Inflammatory macrophage (primary cell): ENCODE measurements around the gene GCSAM.

Experiments used
- DNase-seq, 2 donors: peaks; one replicate each; pipeline ENCODE4 v3.0.0-alpha.2; 2020 to 2022
- total RNA-seq, 18 experiments: gene quantifications; one replicate each; lab custom pipeline; 2026; ENCODE audit warnings: mixed read lengths in 6 of 18, inconsistent platforms in 2 of 18; lab: John Stamatoyannopoulos, UW

The GCSAM gene, protein sequence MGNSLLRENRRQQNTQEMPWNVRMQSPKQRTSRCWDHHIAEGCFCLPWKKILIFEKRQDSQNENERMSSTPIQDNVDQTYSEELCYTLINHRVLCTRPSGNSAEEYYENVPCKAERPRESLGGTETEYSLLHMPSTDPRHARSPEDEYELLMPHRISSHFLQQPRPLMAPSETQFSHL
- 0 to 0.43 (median 0.13) reads per million in 18 experiments for total RNA-seq

DNA sequence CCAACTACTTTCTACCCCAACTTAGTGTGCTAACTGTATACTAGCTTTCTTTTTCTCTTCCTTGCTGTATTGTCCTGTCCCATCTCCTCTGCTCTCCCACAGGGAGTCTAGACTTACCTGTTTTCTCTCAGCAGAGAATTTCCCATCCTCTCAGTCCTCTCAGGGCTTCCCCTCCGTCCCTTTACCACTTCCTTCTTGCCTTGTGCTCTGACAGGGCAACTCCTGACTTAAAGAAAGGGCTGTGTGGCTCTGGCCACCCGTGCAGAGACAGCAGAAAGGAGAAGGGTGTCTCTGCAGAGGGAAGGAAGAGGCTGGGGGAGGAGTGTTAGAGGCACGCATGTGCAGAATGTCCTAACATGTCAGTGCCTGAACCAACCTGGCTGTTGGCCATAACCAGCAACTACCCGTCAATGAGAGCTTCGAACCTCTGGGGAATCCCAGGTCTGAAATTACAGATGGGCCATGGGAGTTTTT lies at the start of gene GCSAM:
Gene GCSAM (minus strand): TSS at position 274 of the 474 bp plus-strand sequence. CDS start 128 bp downstream, at position 146.
- peak; percentile 76 to 83 for DNase-seq

DNA sequence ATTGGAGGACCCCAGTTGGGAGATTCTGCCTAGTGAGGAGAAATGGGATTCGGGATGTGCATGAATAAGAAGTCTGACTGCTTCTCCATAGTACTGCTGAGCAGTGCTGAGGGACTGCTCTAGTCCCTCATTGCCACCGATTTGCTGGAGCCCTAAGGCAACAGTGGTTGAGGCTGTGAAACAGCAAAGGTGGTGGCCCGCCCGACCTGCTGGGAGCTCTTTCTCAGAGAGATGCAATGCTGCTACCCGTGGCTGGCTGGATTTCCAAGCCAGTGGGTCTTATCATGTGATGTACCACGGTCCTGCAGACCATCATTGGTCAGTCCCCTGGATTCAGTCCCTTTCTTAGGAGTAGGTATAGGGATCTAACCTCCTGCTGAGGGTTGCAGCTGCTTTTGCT lies 42.6 kb upstream of the GCSAM start:
- DNase-seq: no peak

DNA sequence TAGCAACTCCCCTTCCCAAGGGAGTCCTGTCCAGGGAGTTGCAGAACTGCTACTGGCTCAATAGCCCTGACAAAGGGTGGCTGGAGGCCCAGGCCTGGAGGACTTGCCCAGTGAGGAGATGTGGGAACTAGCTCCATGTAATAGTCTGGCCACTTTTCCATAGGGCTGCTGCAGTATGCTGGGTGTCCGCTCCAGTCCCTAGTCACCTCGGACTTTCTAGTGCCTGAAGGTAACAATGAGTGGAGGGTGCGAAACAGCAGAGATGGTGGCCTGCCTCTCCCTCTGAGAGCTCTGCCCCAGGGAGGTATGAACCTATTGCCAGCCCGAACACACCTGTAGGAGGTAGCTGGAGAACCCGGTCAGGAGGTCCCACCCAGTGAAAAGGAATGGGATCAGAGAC lies 42.0 kb upstream of the GCSAM start:
- DNase-seq: no peak

DNA sequence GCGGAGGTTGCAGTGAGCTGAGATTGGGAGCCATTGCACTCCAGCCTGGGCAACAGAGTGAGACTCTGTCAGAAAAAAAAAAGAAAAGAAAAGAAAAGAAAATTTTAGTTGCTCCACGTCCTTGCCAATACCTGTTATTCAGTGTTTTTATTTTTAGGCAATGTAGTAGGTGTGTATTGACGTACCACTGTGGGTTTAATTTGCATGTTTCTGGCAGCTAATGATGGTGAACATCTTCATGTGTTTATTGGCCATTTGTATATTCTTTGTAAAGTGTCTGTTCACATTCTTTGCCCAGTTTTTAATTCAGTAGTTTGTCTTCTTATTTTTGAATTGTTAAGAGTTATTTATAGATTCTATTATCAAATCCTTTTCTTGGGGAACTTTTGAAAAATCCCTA lies 38.1 kb upstream of the GCSAM start:
- no peak for DNase-seq

DNA sequence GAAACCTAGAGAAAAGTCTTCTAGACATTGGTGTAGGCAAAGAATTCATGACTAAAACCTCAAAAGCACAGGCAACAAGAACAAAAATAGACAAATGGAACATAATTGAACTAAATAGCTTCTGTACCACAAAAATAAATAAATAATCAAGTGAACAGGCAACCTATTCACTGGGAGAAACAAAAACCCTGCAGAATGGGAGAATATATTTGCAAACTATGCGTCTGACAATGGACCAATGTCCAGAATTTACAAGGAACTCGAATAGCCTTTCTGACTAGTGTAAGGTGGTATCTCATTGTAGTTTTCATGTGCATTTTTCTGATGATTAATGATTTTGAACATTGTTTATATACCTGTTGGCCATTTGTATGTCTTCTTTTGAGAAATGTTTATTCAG lies 37.0 kb upstream of the GCSAM start:
- no peak for DNase-seq

DNA sequence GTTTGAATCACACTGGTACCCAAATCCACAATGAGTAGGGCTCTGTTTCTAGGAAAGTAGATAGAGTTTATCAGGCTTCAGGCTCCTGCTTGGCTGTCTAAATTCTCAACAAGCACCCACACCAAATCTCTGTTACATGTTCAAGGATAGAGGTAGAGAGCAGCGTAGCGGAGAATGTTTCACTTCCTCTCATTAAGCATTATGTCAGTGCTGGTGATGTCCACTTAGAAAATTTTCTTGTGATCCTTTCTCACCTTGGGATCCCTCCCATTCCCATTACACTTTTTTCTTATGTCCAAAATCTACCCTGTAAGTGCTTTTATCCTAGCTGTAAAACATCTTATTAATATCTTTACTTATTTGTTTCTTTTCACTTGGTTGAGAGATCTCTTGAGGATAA lies 34.7 kb upstream of the GCSAM start:
- no peak for DNase-seq

DNA sequence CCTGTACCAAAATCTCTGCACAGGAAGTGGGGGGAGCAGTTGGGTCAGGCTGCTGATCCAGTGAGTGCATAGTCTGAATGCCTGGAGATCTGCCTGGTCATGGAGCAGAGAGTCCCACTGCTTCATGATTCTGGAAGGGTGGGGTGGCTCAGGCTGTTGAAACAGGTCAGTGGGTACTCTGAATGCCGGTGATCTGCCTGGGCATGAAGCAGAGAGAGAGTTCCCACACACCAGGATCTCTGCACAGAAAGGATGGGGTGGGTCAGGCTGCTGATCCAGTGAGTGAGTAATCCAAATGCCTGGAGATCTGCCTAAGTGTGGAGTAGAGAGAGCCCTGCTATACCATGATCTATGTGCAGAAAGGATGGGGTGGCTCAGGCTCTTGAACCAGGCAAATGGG lies 16.1 kb upstream of the GCSAM start:
- DNase-seq: no peak

DNA sequence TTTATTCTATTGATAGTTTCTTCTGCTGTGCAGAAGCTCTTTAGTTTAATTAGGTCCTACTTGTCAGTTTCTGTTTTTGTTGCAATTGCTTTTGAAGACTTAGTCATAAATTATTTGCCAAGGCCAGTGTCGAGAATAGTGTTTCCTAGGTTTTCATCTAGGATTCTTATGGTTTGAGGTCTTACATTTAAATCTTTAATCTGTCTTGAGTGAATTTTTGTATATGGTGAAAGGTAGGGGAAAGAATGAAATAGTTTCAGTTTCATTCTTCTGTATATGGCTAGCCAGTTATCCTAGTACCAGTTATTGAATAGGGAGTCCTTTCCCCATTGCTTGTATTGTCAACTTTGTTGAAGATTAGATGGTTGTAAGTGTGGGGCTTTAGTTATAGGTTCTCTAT lies 10.6 kb upstream of the GCSAM start:
- DNase-seq: no peak

DNA sequence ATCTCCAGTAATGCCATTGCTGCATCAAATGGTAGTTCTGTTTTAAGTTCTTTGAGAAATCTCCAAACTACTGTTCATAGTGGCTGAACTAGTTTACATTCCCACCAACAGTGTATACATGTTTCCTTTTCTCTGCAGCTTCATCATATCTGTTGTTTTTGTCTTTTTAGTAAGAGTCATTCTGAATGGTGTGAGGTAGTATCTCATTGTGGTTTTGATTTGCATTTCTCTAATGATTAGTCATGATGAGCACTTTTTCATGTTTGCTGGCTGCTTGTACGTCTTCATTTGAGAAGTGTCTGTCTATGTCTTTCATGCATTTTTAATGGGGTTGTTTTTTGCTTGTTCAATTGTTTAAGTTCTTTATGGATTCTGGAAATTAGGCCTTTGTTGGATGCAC lies 10.2 kb upstream of the GCSAM start:
- DNase-seq: no peak

DNA sequence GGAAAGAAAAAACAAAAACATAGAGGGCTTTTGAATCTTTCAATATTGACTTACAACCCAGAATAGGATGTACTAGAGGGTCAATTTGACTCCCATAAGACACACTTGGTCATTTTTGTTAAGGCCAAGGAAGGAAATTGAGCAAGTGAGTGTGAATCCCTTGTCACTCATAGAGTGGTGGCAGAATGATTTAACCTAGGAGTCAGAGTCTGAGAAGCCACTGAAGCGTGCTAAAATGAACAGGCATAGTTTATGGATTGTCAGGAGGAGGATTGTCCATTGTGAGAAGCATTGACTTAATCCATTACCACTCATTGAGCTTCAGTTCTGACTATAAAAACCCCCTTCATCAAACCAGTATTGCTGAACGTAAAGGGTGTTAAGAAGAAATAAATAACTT lies 8.2 kb upstream of the GCSAM start:
- no peak for DNase-seq

DNA sequence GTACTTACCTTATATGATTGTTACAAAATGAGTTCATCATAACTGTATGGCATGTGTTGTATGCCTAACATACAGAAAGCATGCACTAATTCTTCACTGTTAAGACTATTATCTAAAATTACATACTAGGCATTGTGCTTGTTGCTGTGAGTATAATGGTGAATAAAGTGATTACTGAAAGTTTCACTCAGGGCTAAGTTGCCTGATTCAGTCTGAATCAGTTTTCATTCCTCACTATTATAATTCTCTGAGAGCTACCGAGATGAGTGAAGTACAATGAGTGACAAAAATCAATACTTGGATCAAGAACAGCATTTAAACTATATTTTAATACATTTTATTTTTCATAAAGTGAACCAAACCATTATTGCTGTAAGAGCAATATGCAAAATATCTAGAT lies 7.5 kb upstream of the GCSAM start:
- no peak for DNase-seq

DNA sequence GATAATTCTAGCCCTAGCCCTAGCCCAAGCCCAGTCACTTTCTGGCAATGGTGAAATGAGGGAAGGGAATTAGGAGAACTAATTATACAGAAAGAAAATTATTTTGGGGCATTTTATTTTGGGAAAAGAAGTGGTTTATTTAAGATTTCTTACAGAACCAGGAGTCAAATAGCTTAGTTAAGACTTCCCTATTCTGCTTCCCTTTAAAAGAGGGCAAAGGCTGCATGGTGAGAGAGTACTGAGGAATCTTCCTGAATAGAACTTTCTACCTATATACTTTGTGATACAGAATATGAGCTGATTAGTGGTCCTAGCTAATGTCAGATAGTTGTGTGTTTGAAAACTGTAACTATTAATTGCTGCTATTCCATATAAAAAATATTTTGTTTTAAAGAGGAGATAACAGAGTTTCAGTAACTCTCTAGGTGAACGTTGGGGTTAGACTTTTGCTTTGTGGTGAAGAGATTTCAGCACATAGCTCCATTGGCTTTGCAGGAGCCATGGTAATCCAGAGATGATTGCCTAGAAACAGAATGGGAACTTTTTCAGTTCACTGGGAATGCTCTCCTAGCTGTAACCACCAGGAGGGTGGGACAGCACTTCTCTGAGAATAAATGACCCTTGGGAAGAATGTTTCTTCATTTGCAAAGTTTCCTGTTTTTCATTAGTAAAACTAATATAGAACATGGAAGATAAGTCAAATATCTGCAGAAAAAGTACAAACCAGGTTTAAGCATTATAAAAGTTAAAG lies 5.3 kb upstream of the GCSAM start:
- DNase-seq: peak; percentile 13 to 26

DNA sequence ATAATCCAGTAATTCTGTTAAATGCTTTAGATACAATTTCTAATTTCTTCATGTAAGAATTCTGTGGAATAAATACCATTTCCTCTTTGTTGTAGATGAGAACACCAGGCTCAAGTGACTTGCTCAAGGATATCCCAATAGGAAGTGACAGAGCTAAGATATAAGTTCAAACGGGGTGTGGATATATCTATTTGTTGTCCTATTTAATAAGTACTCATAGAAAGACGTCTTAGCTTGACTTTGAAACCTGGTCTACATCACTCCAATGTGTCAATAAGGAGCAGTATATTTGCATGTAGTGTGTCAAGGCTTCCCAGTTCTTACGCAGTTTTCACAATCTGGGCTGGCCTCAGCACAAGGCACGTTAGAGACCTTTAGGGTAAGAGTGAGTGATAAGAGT lies 4.7 kb upstream of the GCSAM start:
- peak; percentile 27 to 49 for DNase-seq

DNA sequence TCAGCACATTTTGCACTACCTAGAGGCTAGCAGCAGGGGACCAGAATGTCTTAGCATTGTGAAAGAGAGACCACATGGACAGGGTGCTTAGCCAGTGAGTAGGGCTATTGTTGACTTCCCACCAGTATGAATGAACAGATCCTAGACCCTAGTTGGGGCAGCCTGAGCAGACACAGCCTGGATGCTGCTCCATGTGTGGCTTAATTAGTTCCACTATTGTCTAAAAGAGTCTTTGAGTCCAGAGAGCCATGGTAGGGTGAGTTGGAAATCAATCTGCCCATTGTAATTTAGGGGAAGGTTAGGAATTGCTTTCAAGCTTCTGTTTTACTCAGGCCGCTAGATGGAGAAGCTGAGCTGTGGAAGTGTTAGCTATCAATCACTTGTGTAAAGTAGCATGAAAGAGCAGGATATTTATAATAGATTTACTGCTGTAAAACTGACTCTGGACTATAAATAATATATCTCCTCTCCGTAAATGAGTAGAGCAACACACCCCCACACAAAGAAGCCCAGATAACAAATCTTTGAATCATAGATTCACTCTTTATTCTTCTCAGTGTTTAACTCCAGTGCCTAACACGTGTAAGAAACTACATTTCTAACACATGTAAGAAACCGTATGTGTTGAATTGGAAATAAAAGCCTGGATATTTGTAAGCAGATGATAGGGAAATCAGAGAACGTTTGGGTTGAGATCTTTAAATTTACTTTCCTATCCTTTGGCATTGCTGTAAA lies 4.1 kb upstream of the GCSAM start:
- peak; percentile 62 to 69 for DNase-seq

DNA sequence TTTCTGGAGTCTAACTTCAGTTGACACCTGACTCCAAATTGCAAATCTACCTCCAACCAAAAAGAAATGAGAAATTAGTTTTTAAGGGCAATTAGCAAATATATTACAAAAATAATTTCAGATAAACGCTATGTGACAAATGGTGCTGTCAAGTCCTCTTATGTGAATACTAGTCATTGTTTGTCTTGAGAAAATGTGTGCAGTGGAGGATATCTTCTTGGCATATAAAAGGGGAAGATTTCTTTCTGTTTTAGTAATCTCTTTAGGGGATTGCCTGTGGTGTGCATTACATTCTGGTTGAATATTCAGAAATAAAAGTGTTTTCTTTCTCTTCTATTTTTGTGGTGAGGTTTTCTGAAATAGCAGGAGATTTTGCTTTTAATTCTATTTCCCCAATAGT lies 3.0 kb upstream of the GCSAM start:
- no peak for DNase-seq

DNA sequence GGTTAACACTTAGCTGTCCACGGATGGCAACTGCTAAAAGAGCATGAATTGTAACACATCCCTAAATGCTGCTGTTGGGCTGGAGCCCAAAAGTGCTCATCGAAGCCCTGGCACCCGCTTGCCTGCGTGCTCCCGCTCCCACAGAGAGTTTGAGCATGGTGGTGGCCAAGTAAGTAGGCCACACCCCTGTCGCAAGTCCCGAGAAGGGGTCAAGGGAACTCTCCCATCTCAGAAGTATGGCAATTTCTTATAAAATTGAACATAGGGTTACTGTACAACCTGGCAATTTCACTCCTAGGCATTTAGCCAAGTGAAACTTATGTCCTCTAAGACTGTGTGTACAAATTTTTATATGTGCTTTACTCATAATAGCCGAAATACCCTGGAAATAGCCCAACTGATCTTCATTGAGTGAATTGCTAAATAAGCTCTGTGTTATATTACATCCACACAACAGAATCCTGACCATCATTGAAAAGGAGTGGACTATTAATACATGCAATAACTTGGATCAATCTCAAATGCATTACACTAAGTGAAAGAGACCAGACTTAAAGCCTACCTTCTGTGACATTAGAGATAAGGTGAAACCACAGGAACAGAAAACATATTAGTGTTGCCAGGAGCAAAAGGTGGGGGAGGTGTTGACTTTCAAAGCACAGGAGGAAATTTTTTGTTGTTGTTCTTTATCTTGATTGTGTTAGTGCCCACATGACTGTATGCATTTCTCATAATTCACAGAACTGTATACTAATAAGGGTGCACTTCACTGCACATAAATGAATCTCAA lies 1.5 kb upstream of the GCSAM start:
- DNase-seq: no peak

DNA sequence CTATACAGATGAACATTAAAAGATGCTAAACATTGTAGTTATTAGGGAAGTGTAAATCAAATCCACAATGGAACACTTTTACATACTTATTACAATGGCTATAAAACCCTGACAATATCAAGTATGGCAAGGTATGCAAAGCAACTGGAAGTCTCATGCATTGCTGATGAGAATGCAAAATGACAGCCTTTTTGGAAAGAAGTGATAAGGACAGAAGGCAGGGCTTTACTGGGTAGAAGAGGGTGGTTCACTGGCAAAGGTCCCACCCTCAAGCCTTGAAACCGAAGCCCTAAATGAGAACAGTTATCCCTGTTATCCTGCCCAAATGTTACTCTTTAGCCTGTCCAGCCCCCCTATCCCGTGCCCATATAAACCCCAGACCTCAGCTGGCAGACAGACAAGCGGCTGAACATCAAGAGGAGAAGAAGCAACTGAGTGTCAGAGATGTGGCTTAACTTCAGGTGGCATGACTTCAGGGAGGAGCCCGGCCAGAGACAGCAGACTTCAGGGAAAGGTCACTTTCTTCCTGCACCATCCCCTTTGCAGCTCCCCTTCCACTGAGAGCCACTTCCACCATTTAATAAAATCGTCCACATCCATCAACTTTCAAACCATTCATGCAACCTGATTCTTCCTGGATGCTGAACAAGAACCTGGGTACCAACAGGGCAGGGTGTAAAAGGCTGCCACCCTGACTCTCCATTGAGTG lies 732 bp upstream of the GCSAM start:
- no peak for DNase-seq

DNA sequence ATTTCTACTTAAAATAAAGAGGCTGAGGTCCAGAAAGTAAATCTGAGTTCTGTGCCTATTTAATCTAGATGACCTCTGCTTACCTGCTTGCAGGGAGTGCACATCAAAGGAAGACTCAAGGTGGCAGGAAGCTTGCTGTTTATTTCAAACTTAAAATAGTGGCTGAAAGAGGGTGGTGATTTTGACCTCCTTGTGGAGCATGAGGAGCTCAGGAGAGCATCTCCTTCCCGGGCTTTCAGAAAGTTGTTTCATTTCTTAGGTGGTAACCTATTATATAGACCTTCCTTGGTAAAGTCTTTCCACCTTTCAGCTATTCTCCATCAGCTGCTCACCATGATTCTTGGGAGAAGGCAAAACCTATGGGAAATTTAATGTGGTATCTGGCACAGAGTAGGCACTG lies 494 bp downstream of the GCSAM start:
- no peak for DNase-seq

DNA sequence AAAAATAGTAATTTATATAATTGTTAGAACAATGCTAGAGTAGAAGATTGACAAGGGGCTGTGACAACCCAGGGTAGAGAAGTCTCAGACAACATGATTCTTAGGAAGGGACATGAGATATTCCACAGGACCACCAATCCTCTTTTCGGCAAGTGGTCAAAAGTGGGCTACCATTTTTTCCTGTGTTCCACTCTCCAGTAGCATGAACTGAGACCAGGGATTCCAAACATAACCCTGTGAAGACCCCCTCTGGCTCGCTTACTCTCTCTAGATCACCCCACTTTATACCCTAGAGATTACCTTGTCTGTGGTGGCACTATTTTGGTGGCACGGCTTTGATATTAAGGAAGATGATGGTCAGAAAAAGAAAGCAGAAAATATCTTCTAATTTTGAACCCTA lies 960 bp downstream of the GCSAM start:
- no peak for DNase-seq

DNA sequence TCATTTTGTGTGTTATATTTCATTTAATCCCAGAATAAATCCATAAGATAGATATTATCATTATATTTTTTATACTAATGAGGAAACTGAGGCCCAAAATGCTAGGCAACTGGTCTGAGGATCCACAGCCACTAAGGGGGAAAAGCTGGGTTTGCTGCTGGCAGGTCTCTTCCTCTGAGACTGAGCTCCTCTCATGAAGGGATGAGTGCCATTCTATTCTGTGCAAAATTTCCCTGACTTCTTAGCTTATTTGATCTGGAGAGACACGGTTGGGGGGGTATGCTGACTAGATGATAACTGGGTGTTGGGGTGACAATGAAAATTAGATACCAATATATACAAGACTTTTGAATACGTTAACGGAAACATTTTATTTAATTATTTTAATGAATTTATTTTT lies 1.9 kb downstream of the GCSAM start:
- no peak for DNase-seq

DNA sequence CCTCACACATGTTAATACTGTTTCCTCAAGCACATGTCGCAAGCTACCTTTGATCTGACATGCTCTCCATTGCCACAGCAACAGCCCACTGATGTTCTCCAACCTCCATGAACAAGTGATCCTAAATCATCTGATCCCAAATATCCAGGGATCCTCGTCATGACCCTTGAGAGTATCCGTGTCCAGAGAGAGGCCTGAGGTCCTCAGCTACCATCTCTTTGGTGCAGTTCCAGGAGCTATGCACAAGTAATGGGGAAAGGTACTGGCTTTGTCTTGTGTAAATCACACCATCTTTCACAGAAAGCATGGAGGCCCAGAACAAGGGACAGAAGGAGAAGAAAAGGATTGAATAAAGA lies 2.4 kb downstream of the GCSAM start:
- DNase-seq: no peak

DNA sequence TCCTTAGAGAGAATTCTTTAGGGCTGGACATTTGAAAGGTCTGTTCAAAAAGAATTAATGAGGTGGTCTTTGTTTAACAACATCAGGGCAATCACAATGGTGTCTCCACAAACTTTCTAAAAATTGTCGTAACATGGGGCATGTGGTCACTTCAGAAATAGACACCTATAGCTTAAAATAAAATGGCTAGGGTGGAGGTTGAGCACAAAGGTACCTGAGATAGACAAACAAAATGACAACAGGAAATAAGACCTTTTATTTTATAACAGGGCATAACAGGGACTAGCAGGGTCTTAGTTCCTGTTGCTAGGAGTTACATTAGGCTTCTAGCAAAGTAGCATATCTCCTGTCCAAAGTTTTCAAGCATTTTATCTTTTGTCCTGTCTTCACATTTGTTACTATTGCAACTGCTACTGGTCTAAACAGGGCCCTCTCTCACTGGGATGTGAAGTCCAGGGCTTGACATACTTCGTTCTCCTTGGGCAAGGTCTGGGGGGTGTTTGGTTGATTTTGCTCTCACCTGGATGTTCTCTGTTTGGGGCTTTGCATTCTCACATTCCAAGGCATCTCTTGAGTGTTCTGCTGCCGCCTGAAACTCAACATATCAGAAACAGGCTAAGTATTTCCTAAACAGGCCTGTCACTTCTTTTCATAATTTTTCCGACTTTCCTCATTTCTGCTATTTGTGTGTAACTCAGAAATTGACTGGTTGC lies 3.0 kb downstream of the GCSAM start:
- DNase-seq: peak in 1 of 2 donors; percentile 11
